Fibroblast of skin of scalp (primary cell): ENCODE results near the gene BARHL1.

Experiments used
- DNase-seq: peaks from one replicate; pipeline ENCODE4 v3.0.0-alpha.2; 2013

The BARHL1 gene

DNA sequence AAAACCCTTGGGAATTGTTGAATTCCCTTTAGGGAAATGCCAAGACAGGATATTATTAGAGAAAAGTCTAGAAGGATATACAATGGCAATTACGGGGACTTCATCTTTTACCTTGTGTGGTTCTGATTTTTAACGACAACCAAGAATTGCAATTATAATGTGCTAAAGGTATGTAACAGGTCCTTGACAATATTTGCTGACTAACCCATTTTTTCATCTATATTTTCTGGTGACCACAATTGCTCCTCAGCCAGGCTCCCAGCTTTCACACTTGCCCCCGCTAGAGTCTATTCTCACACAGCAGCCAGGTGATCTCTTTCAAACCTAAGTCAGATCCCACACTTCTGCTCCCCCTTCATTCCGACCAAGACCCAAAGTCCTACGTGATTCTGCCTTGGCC lies 34.3 kb downstream of the BARHL1 start:
- DNase-seq = no peak

DNA sequence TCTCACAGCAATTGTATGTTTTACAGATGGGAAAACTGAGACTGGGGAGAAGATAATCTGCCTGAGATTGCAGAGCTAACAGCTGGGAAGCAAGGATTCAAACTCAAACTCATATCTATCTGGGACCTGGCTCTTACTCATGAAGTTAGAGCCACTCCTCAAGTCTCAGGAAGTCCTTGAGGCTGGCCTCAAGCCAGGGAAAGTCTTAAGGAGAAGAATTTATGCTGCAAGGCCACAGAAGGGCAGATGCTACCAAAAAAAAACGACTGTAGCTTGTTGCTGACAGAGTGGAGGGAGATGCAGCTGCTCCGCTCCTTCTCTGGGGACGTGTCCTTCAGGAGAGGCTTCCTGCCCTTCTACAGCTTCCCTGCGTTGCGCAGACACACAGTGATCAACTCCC lies 39.8 kb downstream of the BARHL1 start:
- peak; percentile 45 for DNase-seq

DNA sequence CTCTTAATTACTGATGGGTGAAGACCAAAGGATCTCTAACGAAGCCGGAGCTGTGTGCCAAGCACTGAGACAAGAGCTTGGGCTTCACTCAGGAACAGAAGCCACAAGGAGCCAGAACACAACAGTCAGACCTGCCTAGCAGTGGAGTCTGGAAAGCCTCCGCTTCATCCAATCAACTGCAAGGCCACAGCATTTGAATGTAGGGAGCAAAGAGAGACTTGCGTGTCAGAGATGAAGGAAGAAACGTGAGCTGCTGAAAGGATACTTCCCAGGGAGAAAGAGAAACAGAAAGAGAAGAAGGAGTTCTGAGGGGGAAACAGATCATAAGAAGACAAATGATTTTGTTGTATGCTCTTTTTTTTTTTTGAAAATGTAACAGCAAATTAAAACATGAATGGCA lies 43.9 kb downstream of the BARHL1 start:
- no peak for DNase-seq

DNA sequence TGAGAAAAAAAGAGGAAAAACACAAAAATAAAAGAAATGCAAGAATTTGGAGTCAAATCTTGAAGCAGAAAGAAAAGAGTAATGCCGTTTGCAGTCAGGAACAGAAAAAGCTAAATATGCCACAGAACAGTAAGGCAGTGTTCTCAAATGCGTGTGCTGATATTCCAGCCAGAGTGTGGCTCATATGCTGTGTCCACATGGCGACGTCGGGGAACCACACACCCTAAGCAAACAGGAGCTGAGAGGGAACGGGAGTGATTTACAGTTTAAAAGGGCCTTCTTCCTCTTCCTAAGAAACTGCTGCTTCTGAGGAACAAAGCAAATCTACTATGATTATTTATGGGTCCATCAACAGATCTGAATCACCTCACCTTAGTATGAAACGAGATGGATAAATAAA lies 44.7 kb downstream of the BARHL1 start:
- no peak for DNase-seq

DNA sequence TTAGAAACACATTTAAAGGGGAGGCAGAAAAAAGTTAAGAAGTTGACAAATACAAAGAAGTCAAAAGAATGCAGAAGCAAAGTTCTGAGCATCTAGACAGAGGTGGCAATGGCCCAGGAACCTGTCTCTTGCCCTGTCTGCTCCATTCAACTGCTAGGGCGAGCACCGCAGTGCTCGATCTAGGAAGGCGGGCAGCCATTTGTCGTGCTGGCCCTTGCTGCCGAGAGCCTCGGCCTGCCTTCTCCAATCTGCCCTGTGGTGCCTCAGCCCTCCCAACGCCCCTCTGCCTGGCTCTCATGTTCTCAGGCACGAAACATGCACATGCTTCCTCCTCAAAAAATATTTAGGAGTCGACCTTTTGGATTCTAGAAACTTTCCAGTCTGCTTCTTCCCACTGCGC lies 45.2 kb downstream of the BARHL1 start:
- DNase-seq = no peak

DNA sequence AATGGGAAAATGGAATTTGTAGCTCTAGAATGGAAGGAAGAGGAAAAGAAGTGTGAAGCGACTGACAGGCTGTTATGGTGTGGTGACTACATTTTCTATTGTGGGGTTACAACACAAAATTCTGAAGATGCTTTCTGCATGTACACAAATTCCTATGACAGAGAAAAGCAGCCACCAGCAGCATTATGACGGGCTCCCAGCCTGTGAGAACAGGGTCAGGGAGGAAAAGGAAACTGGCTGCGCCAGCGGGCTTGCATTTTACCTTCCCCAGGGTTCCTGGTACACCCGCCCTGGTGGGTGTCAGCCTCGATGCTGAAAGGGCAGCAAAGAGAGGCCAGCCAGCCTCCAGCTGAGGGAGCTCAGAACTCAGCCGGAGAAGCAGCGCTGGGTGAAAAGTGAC lies 46.3 kb downstream of the BARHL1 start:
- no peak for DNase-seq

DNA sequence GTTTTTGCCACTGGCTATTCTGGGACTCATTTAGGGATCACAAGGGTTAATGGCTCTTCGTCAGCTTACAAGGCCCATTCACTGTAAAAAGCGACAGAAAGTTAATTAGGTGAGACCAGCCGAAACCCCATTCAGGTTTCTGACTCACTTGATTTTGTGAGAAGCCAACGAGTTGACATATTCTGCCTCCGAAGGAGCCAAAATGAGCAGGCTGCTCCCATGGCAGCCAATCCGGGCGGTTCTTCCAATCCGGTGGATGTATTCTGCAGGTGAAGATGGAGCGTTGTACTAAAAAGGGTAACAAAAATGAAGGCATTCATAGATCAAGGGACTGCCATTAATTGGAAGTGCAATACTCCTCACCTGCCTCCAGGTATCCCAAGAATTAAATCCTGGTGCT lies 47.7 kb downstream of the BARHL1 start:
- DNase-seq = no peak

DNA sequence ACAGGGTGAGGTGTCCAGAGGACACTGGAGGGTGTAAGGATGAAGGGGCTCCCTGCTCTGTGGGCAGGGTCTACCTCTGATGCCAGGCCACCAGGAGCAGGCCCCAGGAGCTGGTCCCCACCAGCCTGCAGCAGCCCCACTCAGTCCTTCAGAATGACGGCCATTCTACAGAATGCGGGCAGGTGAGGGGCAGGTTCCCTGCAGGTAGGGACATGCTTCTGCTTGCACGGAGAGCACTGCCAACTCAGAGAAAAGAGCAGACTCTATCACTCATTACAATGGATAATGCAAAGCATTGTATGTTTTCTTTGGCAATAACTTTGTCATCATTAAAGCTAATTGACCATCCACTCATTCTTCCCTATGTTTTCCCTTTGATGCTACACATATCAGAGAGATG lies 48.4 kb downstream of the BARHL1 start:
- DNase-seq = no peak

DNA sequence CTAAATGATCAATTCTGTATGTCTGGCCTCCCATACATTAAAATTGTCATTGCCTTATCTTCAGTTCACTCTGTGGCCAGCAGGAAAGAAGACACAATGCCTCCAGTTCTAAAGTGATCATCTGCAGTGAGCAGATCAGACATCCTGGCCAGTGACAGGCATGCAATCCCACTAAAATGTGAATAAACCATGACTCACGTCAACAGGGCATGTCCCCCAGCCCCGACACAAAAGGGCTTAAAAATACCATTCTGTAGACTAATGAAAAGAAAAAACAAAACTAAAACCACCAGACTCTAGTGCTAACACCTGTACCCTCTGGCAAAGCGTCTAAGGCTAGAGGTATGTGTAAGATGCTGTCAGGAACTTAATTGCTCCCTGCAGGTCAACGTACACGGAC lies 48.9 kb downstream of the BARHL1 start:
- peak; percentile 62 for DNase-seq

DNA sequence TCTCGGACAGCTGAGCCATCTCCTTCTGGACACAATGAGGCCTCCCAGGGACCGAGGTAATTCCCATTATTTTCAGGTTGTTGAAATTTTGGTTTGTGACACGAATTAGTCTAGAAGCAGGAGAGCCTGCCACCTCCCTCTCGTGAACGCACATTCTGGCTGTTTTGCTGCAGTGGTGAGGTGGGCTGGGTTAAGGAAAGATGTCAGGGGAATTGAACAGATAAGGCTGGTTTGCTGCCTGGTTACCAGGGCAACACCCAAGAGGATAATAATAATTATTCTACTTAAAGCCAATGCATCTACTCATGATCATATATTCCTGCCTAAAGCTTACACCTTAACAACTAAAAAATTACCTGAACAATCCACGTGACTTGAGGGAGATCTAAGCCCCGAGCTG lies 49.3 kb downstream of the BARHL1 start:
- no peak for DNase-seq

DNA sequence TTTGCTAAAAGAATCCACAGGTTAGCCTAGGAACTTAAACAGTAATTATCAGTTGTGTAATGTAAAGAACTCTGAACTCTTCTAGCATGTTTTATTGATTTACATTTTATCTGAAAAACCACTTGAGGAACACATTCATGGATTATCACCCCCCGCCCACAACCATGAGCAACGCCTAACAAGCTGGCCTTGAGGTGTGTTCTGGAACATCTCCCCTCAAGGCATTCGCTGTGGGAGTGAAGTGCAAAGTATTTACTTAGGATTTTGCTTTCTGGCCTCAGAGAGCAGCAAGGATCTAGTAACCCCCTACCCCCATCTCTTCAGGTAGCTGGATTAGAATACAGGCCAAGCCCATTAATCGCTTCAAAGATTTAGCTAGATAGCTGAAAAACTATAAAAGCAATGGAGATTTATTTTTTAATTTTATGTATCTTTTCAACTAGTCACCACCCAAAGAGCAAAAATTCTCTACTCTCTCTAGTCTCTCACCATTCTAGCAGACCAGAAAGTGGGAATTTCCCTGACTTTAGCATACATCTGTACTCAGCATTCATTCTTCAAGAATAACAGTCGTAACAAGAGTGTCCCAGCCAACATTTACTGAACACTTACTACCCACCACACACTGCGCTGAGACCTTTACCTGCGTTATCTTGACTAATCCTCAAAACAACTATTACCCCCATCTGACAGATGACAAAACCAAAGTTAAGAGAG lies 50.2 kb downstream of the BARHL1 start:
- DNase-seq = no peak

DNA sequence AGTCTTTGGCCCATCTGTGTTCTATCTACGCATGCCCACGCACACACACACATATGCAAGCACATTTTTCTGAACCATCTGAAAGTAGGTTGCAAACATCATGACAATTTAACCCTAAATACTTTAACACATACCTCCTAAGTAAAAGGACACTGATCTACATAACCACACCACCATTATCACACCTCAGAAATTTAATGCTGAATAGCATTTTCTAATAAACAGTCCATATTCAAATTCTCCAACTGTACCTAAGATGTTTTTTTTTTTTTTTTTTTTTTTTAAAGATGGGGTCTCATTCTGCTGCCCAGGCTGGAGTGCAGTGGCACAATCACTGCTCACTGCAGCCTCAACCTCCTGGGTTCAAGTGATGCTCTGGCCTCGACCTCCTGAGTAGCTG lies 51.9 kb downstream of the BARHL1 start:
- no peak for DNase-seq

DNA sequence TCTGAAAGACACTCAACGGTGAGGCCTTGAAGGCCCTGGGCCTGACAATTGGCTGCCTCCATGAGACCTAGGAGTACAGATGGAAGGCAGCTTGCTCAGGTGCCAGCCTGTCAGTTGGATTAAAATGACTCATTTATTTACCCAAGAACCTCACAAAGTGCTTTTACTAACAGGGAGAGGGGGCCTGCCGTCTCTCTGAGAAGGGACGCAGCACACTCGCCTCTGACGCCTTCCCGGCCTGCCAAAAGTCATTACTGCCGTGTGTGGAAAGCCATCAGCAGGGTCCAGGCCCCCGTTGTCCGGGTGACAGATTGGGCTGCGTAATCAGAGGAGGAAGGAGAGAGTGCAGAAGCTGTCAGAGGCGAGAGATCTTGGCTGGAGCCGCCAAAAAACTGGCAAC lies 54.9 kb downstream of the BARHL1 start:
- DNase-seq = no peak

DNA sequence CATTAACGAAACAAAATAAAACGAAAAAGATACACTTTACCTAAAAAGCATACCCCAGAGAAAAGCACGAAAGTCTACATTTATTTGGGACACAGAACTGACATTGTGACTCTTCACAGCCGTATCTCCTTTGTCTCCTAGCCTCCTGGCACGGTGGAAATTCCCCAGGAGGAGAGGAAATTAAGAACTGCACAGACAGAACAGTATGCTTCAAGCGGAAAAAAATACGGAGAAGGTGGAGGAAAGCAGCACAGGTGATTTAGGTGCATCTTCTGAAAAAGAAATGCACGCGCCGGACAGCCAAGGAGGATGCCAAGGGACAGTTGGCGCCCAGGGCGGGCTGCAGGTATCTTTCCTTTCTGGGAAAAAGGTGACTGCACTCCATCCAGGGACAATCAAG lies 55.4 kb downstream of the BARHL1 start:
- DNase-seq = no peak

DNA sequence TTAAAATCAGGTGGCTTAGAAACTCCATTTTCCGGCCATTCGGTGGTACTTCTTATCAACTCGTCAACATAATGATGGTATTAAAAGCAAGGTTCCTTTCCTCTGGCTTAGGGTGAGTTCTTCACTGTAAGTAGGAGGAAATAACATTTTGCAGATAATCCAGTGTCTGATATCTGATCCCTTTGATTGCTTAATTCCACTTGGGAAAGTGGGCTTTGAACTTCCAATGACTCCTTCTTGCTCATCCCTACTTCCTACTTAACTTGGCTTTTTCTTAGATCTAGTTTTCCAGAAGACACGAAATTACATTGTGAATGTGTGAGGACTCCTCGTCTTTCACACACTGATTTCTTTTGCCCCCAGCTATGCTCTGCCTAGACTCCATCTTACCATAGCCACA lies 55.8 kb downstream of the BARHL1 start:
- no peak for DNase-seq

DNA sequence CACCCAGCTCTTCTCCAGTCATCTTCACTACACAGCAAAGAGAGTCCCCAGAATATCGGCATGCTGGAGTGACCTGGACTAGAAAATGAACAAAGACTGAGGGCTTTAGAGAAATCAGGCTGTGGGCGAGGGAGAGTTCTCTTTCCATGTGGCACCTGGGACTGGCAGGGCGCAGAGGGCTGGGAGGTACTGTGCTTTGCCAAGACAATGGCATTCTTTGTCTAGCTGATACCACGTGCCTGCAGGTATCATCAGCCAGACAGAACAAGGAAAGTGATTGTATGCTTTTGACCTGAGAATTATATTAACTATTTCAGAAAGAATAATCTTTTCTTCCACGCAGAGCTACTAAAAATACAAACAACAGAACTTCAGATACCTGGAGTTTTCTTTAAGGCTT lies 56.9 kb downstream of the BARHL1 start:
- DNase-seq = no peak
